ENCODE results near the gene RANBP6. TPM values are rescaled to one million over a fixed set of nuclear protein-coding genes. Genes with fewer than 3 reads are reported as not detected.

Gene RANBP6
- total RNA-seq, 1 experiment from 2014 or later = 20.1 TPM

- no TSS peak for BruUV-seq (replicated peaks)
These were observed 39.8 kb upstream of the RANBP6 start for GRCh38 chr9:6055216-6055615.

GRCh38 chr9:6054280-6055099, 39.1 kb upstream of the RANBP6 start:
- peak; percentile 87 for TF ChIP-seq CTCF (conservative IDR thresholded peaks at IDR 0.05; ENCODE audit: low read depth, low read length)
- no peak for TF ChIP-seq EZH2 (IDR thresholded peaks at IDR 0.05; ENCODE audit: borderline replicate concordance, low read depth, low read length, poor library complexity, severe bottlenecking)
- no peak overlapping the region for H3K4me3 ChIP-seq (ENCODE audit: low read depth, low read length, poor library complexity, severe bottlenecking)
- DNase-seq (ENCODE audit: low spot score) = peak; percentile 91
- no peaks in the 10 kb centered on the region for H3K36me3 ChIP-seq (ENCODE audit: insufficient read depth, low read length, poor library complexity, severe bottlenecking)
- intact Hi-C loops (cut with micrococcal nuclease; ENCODE audit: unreplicated experiment) = loop anchor here (1.0 to 5.0 kb wide), 5 partner anchors 168 to 612 kb away; no protein-coding TSS in a partner anchor
- no peaks in the 10 kb centered on the region for H3K27me3 ChIP-seq (replicated peaks; ENCODE audit: insufficient read depth, low read depth, low read length, poor library complexity)
- H3K4me1 ChIP-seq (ENCODE audit: insufficient read depth, low read length, poor library complexity, severe bottlenecking) = peaks cover 12% of the 10 kb centered on the region
- CTCF ChIA-PET = interaction anchor here (0.7 to 2.4 kb wide), 10 partner anchors 9 to 627 kb away, joined by 3 to 16 read pairs (median 4); no protein-coding TSS in a partner anchor
- POLR2A ChIA-PET (ENCODE audit: low non-redundant PET) = no interaction called here
- H3K9me3 ChIP-seq (ENCODE audit: low read depth, low read length, poor library complexity, severe bottlenecking) = no peaks in the 10 kb centered on the region
- BruUV-seq (replicated peaks) = no TSS peak
- no peak overlapping the region for H3K27ac ChIP-seq (ENCODE audit: low read depth, low read length, poor library complexity, severe bottlenecking)

More at GRCh38 chr9:6055216-6055615, 39.8 kb upstream of the RANBP6 start:
- Histone ChIP-seq H3K4me3 (ENCODE audit: low read depth, low read length, poor library complexity, severe bottlenecking) (no peak overlapping the region), H3K4me1 (ENCODE audit: insufficient read depth, low read length, poor library complexity, severe bottlenecking) (peaks cover 12% of the 10 kb centered on the region), H3K27me3 (replicated peaks; ENCODE audit: insufficient read depth, low read depth, low read length, poor library complexity) (no peaks in the 10 kb centered on the region), H3K36me3 (ENCODE audit: insufficient read depth, low read length, poor library complexity, severe bottlenecking) (no peaks in the 10 kb centered on the region), H3K27ac (ENCODE audit: low read depth, low read length, poor library complexity, severe bottlenecking) (no peak overlapping the region), H3K9me3 (ENCODE audit: low read depth, low read length, poor library complexity, severe bottlenecking) (no peaks in the 10 kb centered on the region)
- ChIA-PET CTCF (interaction anchor here (0.7 to 2.4 kb wide), 3 partner anchors 25 to 251 kb away, joined by 3 to 16 read pairs (median 3); no protein-coding TSS in a partner anchor), POLR2A (ENCODE audit: low non-redundant PET) (no interaction called here)
- intact Hi-C loops (cut with micrococcal nuclease; ENCODE audit: unreplicated experiment) = loop anchor here (2.0 kb wide), 3 partner anchors 252 to 612 kb away; no protein-coding TSS in a partner anchor
- TF ChIP-seq CTCF (conservative IDR thresholded peaks at IDR 0.05; ENCODE audit: low read depth, low read length) = peak; percentile 66
- no peak for TF ChIP-seq EZH2 (IDR thresholded peaks at IDR 0.05; ENCODE audit: borderline replicate concordance, low read depth, low read length, poor library complexity, severe bottlenecking)
- DNase-seq (ENCODE audit: low spot score) = peak; percentile 85

GRCh38 chr9:6052293-6052919, 37.0 kb upstream of the RANBP6 start:
- H3K4me1 ChIP-seq (ENCODE audit: insufficient read depth, low read length, poor library complexity, severe bottlenecking) = peaks cover 12% of the 10 kb centered on the region
- no peaks in the 10 kb centered on the region for H3K9me3 ChIP-seq (ENCODE audit: low read depth, low read length, poor library complexity, severe bottlenecking)
- no peaks in the 10 kb centered on the region for H3K27me3 ChIP-seq (replicated peaks; ENCODE audit: insufficient read depth, low read depth, low read length, poor library complexity)
- no peaks in the 10 kb centered on the region for H3K36me3 ChIP-seq (ENCODE audit: insufficient read depth, low read length, poor library complexity, severe bottlenecking)
- intact Hi-C loops (cut with micrococcal nuclease; ENCODE audit: unreplicated experiment) = loop anchor here (5.0 kb wide), 1 partner anchor 520 kb away; no protein-coding TSS in a partner anchor
- no peak for DNase-seq (ENCODE audit: low spot score)
- TF ChIP-seq CTCF (conservative IDR thresholded peaks at IDR 0.05; ENCODE audit: low read depth, low read length) (no peak), EZH2 (IDR thresholded peaks at IDR 0.05; ENCODE audit: borderline replicate concordance, low read depth, low read length, poor library complexity, severe bottlenecking) (no peak)
- BruUV-seq (replicated peaks) = no TSS peak
- ChIA-PET POLR2A (ENCODE audit: low non-redundant PET) (interaction anchor here (0.6 kb wide), 1 partner anchor 18 kb away, joined by 5 read pairs; no protein-coding TSS in a partner anchor), CTCF (no interaction called here)
- no peak overlapping the region for H3K27ac ChIP-seq (ENCODE audit: low read depth, low read length, poor library complexity, severe bottlenecking)
- H3K4me3 ChIP-seq (ENCODE audit: low read depth, low read length, poor library complexity, severe bottlenecking) = no peak overlapping the region
